WTC11 (cell line): ENCODE results near the gene COPZ2. TPM values are rescaled to one million over a fixed set of nuclear protein-coding genes. Genes with fewer than 3 reads are reported as not detected.

Source experiments
- ATAC-seq: fragments of 200-7000 bp; cut with Tn5 transposase; 2 replicates; pipeline ENCODE4 v1.10.0; 2021; ENCODE audit warnings: mild to moderate bottlenecking, moderate library complexity
- CTCF ChIA-PET: fragments of 300-600 bp; sonication (Branson Sonifier 250); formaldehyde crosslinking; loops from one replicate; lab custom pipeline; 2021; ENCODE audit warnings: antibody characterized with exemption; lab: Charles Lee
- POLR2A ChIA-PET: fragments of 350-600 bp; sonication (Branson Sonifier 250); formaldehyde crosslinking; loops from one replicate; lab custom pipeline; 2021; ENCODE audit warnings: antibody characterized with exemption; lab: Charles Lee
- DNase-seq: peaks from one replicate; pipeline ENCODE4 v3.0.0; 2021; ENCODE audit warnings: low spot score
- H3K27ac Mint-ChIP-seq: 2 replicates; pipeline ENCODE4 v1.8.0; 2021; ENCODE audit warnings: mixed read lengths
- H3K27me3 Mint-ChIP-seq: 2 replicates; pipeline ENCODE4 v1.8.0; 2021; ENCODE audit warnings: low read depth, mild to moderate bottlenecking, moderate library complexity, mixed read lengths
- H3K36me3 Mint-ChIP-seq: 2 replicates; pipeline ENCODE4 v1.8.0; 2021; ENCODE audit warnings: mixed read lengths
- H3K4me1 Mint-ChIP-seq: 2 replicates; pipeline ENCODE4 v1.8.0; 2022; ENCODE audit warnings: mixed read lengths
- H3K4me3 Mint-ChIP-seq: 2 replicates; pipeline ENCODE4 v1.8.0; 2021; ENCODE audit warnings: mild to moderate bottlenecking, moderate library complexity, mixed read lengths
- H3K9me3 Mint-ChIP-seq: 2 replicates; pipeline ENCODE4 v1.8.0; 2021; ENCODE audit warnings: mixed read lengths
- EMX1 ChIP-seq: fragments of 250-450 bp; sonication (Bioruptor Pico); IDR thresholded peaks from 2 replicates; pipeline ENCODE4 v1.8.0; 2021; ENCODE audit warnings: mild to moderate bottlenecking
- FOXK1 ChIP-seq: sonication (generic); formaldehyde crosslinking; IDR thresholded peaks from 2 replicates; pipeline ENCODE4 v1.8.0; 2022; ENCODE audit warnings: mild to moderate bottlenecking, moderate library complexity, missing genetic modification reagents
- HMGXB4 ChIP-seq: sonication (generic); formaldehyde crosslinking; IDR thresholded peaks from 2 replicates; pipeline ENCODE4 v1.8.1; 2023; ENCODE audit warnings: mild to moderate bottlenecking, moderate library complexity, missing genetic modification reagents
- MAX ChIP-seq: sonication (generic); formaldehyde crosslinking; IDR thresholded peaks from 2 replicates; pipeline ENCODE4 v1.8.0; 2022; ENCODE audit warnings: mild to moderate bottlenecking, missing genetic modification reagents
- NFE2L1 ChIP-seq: sonication (generic); formaldehyde crosslinking; IDR thresholded peaks from 2 replicates; pipeline ENCODE4 v1.8.1; 2023; ENCODE audit warnings: missing genetic modification reagents
- NR1H2 ChIP-seq: sonication (generic); formaldehyde crosslinking; IDR thresholded peaks from 2 replicates; pipeline ENCODE4 v1.9.0; 2021; ENCODE audit warnings: mild to moderate bottlenecking, moderate library complexity, missing genetic modification reagents
- NR2C2 ChIP-seq: sonication (generic); formaldehyde crosslinking; IDR thresholded peaks from 2 replicates; pipeline ENCODE4 v1.8.0; 2022; ENCODE audit warnings: mild to moderate bottlenecking, missing genetic modification reagents
- TCF7 ChIP-seq: sonication (generic); formaldehyde crosslinking; IDR thresholded peaks from 2 replicates; pipeline ENCODE4 v1.8.0; 2022; ENCODE audit warnings: mild to moderate bottlenecking, low read depth, missing genetic modification reagents, moderate library complexity
- TP53 ChIP-seq: sonication (generic); formaldehyde crosslinking; IDR thresholded peaks from 2 replicates; pipeline ENCODE4 v1.8.1; 2023; ENCODE audit warnings: mild to moderate bottlenecking, missing genetic modification reagents
- USF1 ChIP-seq: sonication (generic); formaldehyde crosslinking; IDR thresholded peaks from 2 replicates; pipeline ENCODE4 v1.8.0; 2022; ENCODE audit warnings: mild to moderate bottlenecking, missing genetic modification reagents
- ZBTB43 ChIP-seq: sonication (generic); formaldehyde crosslinking; IDR thresholded peaks from 2 replicates; pipeline ENCODE4 v1.8.1; 2023; ENCODE audit warnings: mild to moderate bottlenecking, missing genetic modification reagents
- ZNF317 ChIP-seq: sonication (generic); formaldehyde crosslinking; IDR thresholded peaks from 2 replicates; pipeline ENCODE4 v1.8.1; 2023; ENCODE audit warnings: low read depth, mild to moderate bottlenecking, moderate library complexity, missing genetic modification reagents, borderline replicate concordance
- ZNF416 ChIP-seq: fragments of 250-450 bp; sonication (Bioruptor Pico); IDR thresholded peaks from 2 replicates; pipeline ENCODE4 v1.9.0; 2021; ENCODE audit warnings: mild to moderate bottlenecking, inconsistent platforms
- total RNA-seq: library from RNA; stranded (reverse); gene quantifications from 3 replicates; pipeline ENCODE4 v1.2.3, GENCODE V29; 2021
- TF ChIP-seq, protein P1 (sequence below): sonication (generic); formaldehyde crosslinking; IDR thresholded peaks from 2 replicates; pipeline ENCODE4 v1.8.0; 2022; ENCODE audit warnings: mild to moderate bottlenecking, missing genetic modification reagents
- TF ChIP-seq, protein P2 (sequence below): fragments of 250-450 bp; sonication (Bioruptor Pico); IDR thresholded peaks from 2 replicates; pipeline ENCODE4 v1.9.0; 2021; ENCODE audit warnings: mild to moderate bottlenecking, borderline replicate concordance
- TF ChIP-seq, protein P3 (sequence below): fragments of 250-450 bp; sonication (Bioruptor Pico); IDR thresholded peaks from 2 replicates; pipeline ENCODE4 v2.1.2; 2022; ENCODE audit warnings: mild to moderate bottlenecking, moderate library complexity
- TF ChIP-seq, protein P4 (sequence below): sonication (generic); formaldehyde crosslinking; IDR thresholded peaks from 2 replicates; pipeline ENCODE4 v1.8.1; 2023; ENCODE audit warnings: mild to moderate bottlenecking, missing genetic modification reagents

The COPZ2 gene
- total RNA-seq, 1 experiment from 2014 or later, result 0.44 TPM

- no peaks in the 10 kb centered on the region; the same call in 1 of the 2 replicates for H3K27me3 Mint-ChIP-seq
- no peaks in the 10 kb centered on the region for H3K36me3 Mint-ChIP-seq
- CTCF ChIA-PET, result interaction anchor here (1.5 to 2.9 kb wide), 2 partner anchors 20 to 51 kb away, joined by 6 to 12 read pairs; no protein-coding TSS in a partner anchor
- no peak for DNase-seq
- ATAC-seq, result no peak
- TF ChIP-seq, protein P1, sequence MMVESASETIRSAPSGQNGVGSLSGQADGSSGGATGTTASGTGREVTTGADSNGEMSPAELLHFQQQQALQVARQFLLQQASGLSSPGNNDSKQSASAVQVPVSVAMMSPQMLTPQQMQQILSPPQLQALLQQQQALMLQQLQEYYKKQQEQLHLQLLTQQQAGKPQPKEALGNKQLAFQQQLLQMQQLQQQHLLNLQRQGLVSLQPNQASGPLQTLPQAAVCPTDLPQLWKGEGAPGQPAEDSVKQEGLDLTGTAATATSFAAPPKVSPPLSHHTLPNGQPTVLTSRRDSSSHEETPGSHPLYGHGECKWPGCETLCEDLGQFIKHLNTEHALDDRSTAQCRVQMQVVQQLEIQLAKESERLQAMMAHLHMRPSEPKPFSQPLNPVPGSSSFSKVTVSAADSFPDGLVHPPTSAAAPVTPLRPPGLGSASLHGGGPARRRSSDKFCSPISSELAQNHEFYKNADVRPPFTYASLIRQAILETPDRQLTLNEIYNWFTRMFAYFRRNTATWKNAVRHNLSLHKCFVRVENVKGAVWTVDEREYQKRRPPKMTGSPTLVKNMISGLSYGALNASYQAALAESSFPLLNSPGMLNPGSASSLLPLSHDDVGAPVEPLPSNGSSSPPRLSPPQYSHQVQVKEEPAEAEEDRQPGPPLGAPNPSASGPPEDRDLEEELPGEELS (CRISPR knock-in tag), result no peak
- no peak for TF ChIP-seq ZNF416 (CRISPR knock-in tag)
- no peak for TF ChIP-seq NR2C2 (CRISPR knock-in tag)
- TF ChIP-seq, protein P2, sequence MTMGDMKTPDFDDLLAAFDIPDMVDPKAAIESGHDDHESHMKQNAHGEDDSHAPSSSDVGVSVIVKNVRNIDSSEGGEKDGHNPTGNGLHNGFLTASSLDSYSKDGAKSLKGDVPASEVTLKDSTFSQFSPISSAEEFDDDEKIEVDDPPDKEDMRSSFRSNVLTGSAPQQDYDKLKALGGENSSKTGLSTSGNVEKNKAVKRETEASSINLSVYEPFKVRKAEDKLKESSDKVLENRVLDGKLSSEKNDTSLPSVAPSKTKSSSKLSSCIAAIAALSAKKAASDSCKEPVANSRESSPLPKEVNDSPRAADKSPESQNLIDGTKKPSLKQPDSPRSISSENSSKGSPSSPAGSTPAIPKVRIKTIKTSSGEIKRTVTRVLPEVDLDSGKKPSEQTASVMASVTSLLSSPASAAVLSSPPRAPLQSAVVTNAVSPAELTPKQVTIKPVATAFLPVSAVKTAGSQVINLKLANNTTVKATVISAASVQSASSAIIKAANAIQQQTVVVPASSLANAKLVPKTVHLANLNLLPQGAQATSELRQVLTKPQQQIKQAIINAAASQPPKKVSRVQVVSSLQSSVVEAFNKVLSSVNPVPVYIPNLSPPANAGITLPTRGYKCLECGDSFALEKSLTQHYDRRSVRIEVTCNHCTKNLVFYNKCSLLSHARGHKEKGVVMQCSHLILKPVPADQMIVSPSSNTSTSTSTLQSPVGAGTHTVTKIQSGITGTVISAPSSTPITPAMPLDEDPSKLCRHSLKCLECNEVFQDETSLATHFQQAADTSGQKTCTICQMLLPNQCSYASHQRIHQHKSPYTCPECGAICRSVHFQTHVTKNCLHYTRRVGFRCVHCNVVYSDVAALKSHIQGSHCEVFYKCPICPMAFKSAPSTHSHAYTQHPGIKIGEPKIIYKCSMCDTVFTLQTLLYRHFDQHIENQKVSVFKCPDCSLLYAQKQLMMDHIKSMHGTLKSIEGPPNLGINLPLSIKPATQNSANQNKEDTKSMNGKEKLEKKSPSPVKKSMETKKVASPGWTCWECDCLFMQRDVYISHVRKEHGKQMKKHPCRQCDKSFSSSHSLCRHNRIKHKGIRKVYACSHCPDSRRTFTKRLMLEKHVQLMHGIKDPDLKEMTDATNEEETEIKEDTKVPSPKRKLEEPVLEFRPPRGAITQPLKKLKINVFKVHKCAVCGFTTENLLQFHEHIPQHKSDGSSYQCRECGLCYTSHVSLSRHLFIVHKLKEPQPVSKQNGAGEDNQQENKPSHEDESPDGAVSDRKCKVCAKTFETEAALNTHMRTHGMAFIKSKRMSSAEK (CRISPR knock-in tag), result no peak
- TF ChIP-seq, all 79 proteins: peak for 0
- Mint-ChIP-seq H3K27ac (no peak overlapping the region), H3K9me3 (no peaks in the 10 kb centered on the region), H3K4me3 (no peak overlapping the region), H3K4me1 (peaks cover 45% of the 10 kb centered on the region)
- POLR2A ChIA-PET, result interaction anchor here (0.6 kb wide), 1 partner anchor 26 kb away, joined by 3 read pairs; no protein-coding TSS in a partner anchor
Observed at GRCh38 chr17:47998044-47998443, 39.6 kb downstream of the COPZ2 start.

GRCh38 chr17:47997586-47997985, 40.0 kb downstream of the COPZ2 start:
- POLR2A ChIA-PET, result interaction anchor here (0.6 kb wide), 1 partner anchor 25 kb away, joined by 3 read pairs; no protein-coding TSS in a partner anchor
- DNase-seq (no peak), ATAC-seq (no peak)
- no peaks in the 10 kb centered on the region; the same call in 1 of the 2 replicates for H3K27me3 Mint-ChIP-seq
- no peak overlapping the region for H3K27ac Mint-ChIP-seq
- H3K36me3 Mint-ChIP-seq, result no peaks in the 10 kb centered on the region
- CTCF ChIA-PET, result interaction anchor here (1.4 to 1.5 kb wide), 2 partner anchors 19 to 51 kb away, joined by 3 to 6 read pairs; no protein-coding TSS in a partner anchor
- H3K4me3 Mint-ChIP-seq, result no peak overlapping the region
- H3K9me3 Mint-ChIP-seq, result no peaks in the 10 kb centered on the region
- H3K4me1 Mint-ChIP-seq, result peaks cover 40% of the 10 kb centered on the region
- TF ChIP-seq NFE2L1 (CRISPR knock-in tag) (no peak), MAX (no peak), ZNF317 (CRISPR knock-in tag) (no peak), TP53 (CRISPR knock-in tag) (no peak), USF1 (CRISPR knock-in tag) (no peak), ZBTB43 (CRISPR knock-in tag) (no peak), FOXK1 (CRISPR knock-in tag) (no peak), HMGXB4 (no peak), TCF7 (CRISPR knock-in tag) (no peak), EMX1 (CRISPR knock-in tag) (no peak), NR1H2 (CRISPR knock-in tag) (no peak)
- TF ChIP-seq, protein P3, sequence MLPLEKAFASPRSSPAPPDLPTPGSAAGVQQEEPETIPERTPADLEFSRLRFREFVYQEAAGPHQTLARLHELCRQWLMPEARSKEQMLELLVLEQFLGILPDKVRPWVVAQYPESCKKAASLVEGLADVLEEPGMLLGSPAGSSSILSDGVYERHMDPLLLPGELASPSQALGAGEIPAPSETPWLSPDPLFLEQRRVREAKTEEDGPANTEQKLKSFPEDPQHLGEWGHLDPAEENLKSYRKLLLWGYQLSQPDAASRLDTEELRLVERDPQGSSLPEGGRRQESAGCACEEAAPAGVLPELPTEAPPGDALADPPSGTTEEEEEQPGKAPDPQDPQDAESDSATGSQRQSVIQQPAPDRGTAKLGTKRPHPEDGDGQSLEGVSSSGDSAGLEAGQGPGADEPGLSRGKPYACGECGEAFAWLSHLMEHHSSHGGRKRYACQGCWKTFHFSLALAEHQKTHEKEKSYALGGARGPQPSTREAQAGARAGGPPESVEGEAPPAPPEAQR (CRISPR knock-in tag), result no peak
- TF ChIP-seq, protein P4, sequence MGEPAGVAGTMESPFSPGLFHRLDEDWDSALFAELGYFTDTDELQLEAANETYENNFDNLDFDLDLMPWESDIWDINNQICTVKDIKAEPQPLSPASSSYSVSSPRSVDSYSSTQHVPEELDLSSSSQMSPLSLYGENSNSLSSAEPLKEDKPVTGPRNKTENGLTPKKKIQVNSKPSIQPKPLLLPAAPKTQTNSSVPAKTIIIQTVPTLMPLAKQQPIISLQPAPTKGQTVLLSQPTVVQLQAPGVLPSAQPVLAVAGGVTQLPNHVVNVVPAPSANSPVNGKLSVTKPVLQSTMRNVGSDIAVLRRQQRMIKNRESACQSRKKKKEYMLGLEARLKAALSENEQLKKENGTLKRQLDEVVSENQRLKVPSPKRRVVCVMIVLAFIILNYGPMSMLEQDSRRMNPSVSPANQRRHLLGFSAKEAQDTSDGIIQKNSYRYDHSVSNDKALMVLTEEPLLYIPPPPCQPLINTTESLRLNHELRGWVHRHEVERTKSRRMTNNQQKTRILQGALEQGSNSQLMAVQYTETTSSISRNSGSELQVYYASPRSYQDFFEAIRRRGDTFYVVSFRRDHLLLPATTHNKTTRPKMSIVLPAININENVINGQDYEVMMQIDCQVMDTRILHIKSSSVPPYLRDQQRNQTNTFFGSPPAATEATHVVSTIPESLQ (CRISPR knock-in tag), result no peak
